SW480 (cell line): ENCODE results near the gene ADI1.
"Not testable (repeated sequence)": the region's sequence is repeated elsewhere in the genome, so short reads cannot be mapped to it uniquely, and the experiment has no call there.

Experiments used
- DNase-seq: peaks from one replicate; pipeline ENCODE4 v3.0.0-alpha.2; 2016; ENCODE audit warnings: low spot score

The ADI1 gene

DNA sequence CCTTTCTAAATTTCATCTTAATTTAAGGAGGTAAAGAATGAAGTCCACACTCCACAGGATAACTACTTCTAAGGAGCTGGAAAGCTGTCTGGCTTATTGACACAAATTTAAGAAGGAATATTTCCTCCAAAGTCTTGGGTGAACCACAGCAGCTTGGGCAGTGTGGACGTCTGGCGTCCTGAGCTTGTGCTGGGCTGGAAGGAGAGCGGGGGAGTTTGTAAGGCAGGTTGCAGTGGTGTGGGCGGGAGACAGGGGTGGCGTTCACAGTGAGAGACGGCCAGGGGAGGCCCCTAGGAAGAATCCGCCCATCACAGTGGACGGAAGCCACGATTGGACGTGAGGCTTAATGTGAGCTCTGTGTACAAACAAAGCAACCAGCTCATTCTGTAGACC lies 25.7 kb downstream of the ADI1 start:
- DNase-seq, result no peak

DNA sequence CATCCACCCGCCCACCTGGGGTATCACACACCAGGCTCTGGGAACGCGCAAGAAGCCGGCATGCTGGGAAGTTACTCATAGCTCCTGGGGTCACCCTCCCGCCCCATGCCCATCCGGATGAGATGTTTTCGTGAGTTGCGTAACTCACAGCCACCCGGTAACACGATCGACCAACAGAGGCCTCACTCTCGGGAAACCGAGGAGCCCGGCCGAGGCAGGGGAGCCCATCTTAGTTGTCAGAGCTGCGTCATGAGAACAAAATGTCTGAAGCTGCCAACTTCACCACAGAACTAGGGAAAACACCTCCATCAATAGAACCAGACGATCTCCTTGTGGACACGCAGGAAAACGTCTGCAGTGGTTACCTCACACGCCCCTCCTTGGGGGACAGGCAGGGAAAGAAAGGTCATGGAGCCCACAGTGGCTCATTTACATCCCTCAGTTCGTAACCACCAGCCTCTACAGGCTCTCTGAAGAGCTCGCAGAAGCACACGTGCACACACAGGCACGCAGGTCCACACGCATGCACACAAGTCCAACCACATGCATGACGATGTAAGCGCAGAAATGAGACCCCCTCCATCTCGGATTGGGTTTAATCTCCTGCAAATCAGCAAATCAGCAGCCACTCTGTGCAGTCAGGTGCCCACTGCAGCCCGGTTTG lies 26.2 kb downstream of the ADI1 start:
- DNase-seq, result no peak

DNA sequence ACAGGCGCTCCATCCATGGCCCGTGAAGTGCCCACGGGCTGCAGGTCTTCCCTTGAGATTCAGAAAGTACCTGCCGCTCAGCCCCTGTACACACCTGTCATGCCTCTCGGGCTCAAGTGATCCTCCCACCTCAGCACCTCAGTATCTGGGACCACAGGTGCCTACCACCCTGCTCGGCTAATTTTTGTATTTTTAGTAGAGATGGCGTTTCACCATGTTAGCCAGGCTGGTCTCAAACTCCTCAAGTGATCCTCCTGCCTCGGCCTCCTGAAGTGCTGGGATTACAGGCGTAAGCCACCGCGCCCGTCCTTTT lies 26.9 kb downstream of the ADI1 start:
- not testable (repeated sequence) for DNase-seq

DNA sequence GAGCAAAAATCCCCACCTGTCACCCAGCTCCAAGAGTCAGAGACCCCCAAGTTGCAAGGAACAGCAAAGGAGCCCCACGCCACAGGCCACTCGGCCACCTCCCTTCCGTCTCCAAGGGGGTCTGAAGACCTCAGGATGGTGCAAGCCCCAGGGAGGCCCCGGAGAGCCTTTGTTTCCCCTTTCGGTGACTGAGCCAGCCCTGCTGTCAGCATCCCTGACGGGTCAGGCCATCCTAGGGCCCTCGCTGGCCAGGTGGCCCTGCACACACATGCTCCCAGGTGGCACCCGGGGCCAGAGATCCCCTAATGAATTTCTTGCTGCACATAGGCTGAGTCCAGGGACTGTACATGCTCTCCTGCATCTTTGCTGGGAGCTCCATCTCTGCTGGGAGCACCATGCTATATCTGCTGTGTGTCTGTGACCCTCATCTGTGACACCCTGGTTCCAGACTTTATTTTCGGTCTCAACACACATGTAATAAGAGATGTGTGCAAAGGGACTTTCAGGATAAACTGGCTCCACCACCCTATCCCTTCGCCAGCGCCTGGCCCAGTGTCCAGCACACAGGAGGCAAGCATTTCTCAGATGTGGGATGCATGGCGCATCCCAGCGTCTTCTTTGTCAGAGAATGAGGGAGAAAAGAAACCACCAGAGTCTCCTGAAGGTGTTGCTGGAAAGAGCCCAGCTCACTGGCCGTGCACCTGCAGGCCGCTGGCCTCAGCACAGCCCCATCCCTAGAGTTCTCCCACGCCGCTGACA lies 27.4 kb downstream of the ADI1 start:
- DNase-seq, result no peak

DNA sequence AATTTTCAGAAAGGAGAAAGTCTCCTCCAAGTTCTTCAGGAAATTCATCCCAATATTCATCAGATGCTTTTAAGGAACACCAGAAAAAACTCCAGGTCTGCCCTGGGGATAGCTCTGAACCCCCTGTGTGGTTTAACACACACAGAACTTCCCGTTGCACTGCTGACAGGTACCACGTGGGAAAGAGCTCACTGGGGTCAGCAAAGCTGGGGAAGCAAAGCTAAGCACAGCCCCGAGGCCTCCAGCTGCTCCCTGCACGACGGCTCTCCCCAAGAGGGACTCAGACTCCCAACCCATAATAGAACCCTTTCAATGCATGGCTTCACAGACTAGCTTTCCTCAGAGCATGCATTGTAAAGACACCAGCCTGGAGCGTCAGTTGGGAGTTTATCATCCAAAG lies 28.0 kb downstream of the ADI1 start:
- DNase-seq, result no peak

DNA sequence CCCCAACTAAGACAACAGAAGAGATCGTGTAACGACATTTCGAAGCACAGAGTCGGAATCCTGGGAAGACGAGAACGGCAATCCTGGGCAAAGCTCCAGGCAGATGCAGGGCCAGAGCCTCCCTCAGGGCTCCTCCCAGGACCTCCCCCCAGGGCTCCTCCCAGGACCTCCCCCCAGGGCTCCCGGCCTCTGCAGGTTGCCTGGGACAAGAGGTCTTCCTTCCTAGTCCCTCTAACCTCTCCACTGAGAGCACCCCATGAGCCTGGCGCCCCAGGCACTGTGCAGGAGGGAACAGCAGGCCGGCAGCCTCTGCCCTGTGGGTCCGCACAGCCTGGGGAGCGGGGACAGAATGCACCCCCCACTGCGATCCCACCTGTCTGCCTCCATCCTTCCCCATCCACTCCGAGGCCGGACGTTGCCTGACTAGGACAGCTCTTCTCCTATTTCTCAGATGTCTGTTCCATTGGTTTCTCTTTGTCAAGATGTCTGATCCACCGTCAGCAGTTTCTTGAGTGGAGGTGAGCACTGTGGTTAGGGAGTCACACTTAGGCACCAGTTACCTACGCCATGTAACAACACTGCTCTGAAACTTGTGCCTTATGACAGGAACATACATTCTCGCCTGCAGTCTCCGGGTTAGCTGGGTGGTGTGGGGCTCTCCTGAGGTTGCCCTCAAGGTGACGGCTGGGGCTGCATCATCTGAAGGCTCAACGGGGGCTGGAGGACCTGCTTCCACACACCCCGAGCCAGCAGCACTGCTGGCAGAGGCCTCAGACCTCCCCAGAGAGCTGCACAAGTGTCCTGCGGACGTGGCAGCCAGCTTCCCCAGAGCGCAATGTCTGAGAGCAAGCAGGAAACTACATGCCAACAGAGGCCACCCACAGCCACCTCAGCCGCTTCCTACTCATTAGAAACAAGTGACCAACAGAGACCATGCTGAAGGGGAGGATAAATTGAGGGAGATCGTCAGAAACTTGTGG lies 28.9 kb downstream of the ADI1 start:
- no peak for DNase-seq

DNA sequence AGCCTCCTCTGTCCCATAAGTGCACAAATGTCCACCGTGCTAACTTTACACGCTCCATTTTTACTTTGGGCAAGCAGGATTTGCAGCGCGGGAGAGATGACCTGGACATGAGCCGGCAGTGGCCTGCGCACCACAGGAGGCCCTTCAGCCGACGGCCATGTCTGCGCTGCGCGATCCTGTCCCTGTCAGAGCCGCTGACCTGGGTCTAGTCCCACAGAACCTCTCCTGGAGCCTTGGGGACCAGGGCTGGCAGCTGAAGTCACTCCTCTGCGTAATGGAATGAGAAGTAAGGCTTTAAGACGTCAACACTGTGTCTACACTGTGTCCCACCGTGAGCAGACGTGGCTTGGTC lies 29.6 kb downstream of the ADI1 start:
- DNase-seq, result no peak

DNA sequence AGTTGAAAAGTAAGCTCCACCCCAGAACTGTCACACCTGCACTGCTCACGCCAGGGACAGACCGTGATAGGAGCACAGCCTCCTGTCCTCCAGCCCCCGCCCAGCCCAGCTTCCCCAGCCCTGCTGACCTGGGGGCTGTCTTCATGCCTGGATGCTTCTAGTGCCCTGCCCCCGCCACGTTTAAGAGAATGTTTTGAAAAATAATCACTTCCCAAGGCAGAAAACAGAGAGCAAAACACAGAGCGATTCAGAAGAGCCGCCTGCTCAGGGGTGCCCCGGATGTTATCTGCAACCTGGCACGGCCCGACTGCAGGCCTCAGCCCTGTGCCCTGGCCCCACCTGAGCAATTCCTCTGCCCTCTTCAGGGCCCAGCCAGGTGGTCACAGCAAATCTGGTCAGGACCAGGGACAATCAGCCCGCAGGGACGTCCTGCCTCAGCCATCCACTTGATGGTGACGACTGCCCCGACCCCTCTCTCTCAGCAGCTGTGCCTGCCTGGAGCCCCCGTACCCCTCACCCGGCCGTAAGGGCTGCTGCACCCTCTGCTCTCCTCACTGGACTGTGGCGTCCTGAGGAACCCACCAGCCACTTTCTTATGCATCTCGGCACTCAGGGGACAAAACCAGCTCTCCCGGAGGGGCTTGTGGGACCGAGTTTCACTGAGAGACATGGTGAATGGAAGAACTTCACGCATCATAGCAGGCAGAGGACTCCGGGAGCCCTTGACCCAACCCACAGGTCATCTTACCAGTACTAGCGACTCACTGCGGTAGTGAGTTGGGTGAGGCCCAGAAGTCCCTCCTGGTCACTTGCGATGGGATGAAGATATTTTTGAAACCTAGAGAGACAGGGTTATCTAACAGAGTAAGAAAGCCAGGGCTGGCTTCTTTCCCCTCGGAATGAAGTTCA lies 30.2 kb downstream of the ADI1 start:
- DNase-seq, result peak; percentile 6

DNA sequence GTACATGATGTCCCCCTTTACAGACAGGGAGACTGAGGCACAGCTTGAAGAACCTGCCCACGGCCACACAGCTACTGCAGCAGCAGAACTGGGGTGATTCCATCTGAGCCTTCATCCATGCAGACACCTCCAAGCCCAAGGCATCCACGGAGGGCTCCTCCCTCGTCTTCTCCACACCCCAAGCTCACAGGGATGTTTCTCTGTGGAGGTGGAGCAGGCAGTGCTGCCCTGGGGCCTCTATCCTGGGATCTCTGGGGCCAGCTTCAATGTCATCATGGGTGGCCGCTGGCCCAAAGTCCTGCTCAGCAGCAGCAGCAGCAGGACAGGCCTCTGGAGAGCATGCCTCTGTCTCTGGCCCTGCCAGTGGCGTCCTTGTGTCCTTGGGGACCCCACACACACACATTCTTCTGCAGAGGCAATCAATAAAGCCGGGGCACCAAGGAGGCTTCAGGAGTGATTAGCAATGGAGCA lies 31.2 kb downstream of the ADI1 start:
- DNase-seq, result no peak

DNA sequence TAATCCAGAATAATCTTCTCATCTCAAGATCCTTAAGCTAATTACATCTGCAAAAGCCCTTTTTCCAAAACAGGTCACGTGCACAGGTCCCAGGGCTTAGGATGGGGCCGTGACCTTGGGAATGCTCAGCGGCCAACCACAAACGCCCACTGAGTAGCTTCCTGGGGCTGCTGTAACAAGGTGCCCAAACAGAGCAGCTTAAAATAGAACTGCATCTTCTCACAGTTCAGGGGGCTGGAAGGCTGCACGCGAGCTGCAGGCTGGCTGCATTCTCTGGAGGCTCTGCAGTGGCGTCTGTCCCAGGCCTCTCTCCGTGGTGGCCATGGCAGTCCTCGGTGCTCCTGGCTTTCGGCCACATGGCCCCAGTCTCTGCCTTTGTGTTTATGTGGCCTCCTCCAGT lies 31.9 kb downstream of the ADI1 start:
- DNase-seq, result no peak

DNA sequence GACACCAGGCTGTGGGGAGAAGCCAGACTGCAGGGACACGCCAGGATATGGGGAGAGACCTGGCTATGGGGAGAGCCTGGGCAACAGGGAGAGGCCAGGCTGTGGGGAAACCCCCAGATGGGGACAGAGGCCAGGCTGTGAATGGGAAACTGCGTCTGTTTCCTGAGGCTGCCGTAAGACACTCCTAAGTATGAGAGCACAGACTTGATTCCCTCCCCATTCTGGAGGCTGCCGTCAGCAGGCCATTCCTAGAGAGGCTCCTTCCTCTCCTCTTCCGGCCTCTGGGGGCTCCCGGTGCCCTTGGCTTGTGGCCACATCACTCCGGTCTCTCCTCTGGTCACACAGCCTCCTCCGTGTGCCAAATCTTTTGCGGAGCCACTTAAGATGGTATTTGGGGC lies 32.3 kb downstream of the ADI1 start:
- no peak for DNase-seq

DNA sequence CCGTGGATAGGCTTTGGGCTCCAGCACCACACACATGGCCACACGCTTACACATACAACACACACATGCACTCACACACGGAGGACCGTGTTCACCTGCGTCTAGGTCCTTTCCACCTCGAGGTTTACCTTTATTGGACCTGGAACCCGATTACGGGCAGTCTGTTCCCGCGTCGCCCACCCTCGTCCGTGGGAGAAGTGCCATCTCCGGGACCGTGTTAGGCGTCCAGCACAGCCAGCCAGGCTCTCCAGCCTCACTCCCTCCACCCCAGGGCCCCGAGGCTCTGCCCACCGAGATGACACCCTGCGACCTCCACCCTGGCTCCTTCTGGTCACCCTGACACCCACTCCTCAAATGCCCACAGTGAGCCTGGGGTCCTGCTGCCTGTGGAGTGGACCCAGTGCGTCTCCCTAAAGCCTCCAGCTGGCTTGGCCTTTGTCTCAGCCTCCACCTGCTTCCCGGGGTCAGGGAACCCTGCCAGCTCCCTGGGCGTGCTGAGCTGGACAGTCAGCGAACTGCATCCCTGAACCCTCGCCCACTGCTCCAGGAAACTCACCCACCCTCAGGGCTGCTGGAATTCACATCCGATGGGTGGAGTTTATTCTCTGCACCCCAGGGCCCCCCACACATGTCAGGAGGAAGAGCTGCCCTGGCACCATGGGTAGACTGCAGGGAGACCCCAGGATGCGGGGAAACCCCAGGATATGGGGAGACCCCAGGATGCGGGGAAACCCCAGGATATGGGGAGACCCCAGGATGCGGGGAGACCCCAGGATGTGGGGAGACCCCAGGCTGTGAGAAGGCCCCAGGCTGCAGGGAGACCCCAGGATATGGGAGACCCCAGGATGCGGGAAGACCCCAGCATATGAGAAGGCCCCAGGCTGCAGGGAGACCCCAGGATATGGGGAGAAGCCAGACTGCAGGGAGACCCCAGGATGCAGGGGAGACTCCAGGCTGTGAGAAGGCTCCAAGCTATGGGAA lies 33.0 kb downstream of the ADI1 start:
- no peak for DNase-seq

DNA sequence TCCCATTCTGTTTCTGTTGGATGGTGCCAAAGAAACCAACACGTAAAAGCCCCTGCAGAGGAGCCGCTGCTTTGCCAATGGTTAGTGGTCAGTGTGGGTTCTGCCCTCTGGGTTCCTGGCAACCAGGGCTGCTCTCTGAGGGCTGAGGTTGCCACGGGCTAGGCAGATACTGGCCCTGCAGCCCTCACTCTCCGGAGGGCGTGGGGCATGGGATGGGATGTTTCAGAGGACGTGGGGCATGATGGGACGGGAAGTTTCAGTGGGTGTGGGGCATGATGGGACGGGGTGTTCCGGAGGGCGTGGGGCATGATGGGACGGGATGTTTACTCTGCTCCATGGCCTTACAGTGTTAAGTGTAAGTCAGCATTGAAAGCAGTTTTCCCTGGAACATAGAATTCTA lies 34.2 kb downstream of the ADI1 start:
- no peak for DNase-seq

DNA sequence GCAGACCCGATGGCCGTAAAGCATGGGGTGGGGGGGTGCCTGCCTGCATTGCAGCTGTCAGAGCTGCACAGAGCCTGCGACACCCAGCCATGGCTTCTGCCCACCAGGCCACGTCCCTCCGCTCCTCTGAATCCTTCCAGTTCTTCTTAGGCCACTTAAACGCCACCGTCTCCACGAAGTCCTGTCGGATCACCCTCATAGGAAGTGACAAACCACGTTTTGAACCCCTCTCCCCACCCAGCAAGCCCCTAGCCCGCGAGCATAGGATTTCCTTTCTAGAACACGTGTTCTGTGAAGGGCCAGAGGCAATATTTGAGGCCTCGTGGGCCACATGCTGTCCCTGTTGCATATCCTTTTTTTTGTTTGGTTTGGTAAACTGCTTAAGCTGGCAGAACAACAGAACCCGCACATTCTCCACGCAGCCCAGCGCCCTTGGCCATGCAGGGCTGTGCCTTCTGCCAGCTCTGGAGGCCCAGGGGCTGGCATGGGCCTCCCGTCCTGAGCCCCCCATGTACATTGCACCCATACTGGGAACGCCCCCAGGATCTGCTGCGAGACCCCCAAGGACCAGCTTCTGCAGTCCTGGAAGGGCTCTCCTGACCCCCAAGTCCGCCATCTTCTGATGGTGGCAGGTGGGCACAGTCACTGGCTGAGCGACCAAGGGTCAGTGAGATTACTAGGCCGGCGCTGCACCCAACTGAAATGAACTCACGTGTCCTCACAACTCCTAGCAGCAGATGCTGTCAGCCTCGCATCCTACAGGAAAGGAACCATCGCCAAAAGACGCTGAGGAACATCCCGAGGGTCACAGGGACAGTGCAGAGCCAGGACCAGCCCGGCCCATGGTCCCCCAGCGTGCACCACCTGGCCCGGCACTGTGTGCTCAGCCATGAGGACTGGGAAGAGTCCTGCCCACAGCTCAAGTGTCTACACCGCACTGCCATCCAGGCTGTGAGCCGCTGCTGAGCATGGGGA lies 35.1 kb downstream of the ADI1 start:
- DNase-seq, result no peak

DNA sequence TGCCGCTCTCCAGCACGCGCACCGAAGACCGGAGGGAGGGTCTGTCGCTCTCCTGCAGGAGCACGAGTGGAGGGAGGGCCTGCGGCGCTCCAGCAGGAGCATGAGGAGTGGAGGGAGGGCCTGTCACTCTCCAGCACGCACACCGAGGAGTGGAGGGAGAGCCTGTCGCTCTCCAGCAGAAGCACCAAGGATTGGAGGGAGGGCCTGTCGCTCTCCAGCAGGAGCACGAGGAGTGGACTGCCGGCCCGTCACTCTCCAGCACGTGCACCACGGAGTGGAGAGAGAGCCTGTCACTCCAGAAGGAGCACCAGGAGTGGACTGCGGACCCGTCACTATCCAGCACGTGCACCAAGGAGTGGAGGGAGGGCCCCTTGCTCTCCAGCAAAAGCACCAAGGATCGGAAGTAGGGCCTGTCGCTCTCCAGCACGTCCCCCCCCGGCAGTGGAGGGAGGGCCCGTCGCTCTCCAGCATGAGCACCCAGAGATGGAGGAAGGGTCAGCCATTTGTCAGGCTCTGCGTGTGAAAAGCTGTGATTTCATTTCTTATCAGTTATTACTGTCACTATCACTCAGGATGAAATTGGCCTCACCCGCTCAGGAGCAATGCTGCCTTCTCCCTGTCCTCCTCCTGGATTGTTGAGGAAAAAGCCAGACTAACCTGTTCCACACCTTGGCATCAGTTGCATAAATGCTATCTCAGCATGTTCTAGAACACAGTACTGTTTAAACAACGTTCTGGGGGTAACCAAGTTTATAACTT lies 35.9 kb downstream of the ADI1 start:
- no peak for DNase-seq

DNA sequence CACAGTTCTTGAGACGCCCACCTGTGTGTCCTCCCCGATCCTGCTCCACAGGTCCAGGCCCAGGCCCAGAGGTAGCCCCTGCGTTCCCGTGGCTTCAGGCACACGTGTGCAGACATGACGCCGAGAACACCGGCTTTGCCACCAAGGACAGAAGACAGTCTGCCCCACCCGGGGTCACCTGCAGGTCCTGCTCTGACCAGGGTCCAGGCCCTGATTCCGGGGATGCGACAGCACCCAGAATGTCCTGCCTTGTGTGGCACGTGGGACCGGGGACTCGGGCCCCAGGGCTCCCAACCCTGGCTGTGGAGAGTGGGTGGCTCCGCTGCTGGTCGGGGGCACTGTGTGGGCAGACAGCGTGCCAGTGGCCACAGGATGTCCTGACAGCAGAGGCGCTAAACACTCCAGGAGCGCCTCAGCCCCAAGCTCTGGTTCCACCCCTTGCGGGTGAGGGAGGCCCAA lies 36.9 kb downstream of the ADI1 start:
- no peak for DNase-seq

DNA sequence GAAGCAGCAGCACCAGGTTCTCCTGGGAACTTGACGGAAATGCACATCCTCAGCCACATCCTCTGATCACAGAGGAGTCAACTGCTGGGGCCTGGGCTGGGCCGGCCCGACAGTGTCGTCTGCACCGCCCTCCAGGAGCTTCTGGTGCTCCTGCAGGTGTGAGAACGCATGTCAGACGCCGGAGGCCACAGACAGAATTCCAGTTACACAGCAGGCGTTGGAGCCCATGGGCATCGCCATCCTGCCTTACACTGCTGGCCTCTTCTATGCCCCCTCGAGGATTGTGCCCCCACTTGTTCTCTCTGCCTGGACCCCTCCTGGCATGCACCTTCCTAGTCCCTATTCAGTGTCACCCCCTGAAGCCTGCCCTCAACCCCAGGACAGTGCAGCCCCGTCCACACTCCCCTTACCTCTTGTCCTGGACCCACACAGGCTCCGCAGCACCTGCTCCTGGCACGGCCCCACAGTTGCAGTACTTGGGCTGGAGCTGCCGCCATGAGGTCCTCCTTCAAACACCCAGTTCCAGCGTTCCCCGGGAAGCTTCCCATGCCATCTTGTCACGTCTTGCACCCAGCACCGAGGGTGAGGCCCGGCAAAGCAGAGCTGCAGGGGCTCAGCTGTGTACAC lies 37.5 kb downstream of the ADI1 start:
- DNase-seq, result no peak

DNA sequence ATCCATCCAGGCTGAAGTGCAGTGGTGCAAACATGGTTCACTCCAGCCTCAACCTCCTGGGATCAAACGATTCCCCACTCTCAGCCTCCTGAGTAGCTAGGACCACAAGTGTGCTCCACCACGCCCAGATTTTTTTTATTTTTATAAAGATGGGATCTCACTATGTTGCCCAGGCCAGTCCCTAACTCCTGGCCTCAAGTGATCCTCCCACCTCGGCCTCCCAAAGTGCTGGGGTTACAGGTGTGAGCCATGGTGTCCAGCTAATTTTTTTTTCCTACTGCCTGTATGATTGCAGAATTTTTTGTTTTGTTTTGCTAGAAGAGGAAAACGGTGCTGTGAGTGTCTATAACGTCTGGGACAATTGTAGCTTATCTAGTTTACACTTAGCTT lies 38.3 kb downstream of the ADI1 start:
- no peak for DNase-seq
